Uterus (tissue), 4 donors: ENCODE data around the gene STX10. TPM values are rescaled to one million over a fixed set of nuclear protein-coding genes. Genes with fewer than 3 reads are reported as not detected.

ENCODE experiments used
- DNase-seq, 2 donors: peaks; one replicate each; pipeline ENCODE4 v3.0.0-alpha.2; 2019 to 2020
- H3K27ac ChIP-seq, 2 donors: fragments of 200-600 bp; sonication (generic); 1 replicate in 1 of 2; 2 replicates in 1 of 2; pipeline ENCODE4 v1.5.1; 2016 to 2018
- H3K27me3 ChIP-seq, 2 donors: fragments of 200-600 bp; sonication (generic); one replicate each; pipeline ENCODE4 v1.5.1; 2018 to 2019; ENCODE audit warnings: control low read depth in 1 of 2
- H3K36me3 ChIP-seq, 2 donors: fragments of 200-600 bp; sonication (generic); one replicate each; pipeline ENCODE4 v1.5.1; 2019; ENCODE audit warnings: control low read depth in 1 of 2
- H3K4me1 ChIP-seq, 2 donors: fragments of 200-600 bp; sonication (generic); one replicate each; pipeline ENCODE4 v1.5.1; 2018 to 2019; ENCODE audit warnings: control low read depth in 1 of 2
- H3K4me3 ChIP-seq, 2 donors: fragments of 200-600 bp; sonication (generic); 1 replicate in 1 of 2; 2 replicates in 1 of 2; pipeline ENCODE4 v1.5.1; 2018 to 2019; ENCODE audit warnings: mild to moderate bottlenecking in 1 of 2
- H3K9me3 ChIP-seq, 2 donors: fragments of 200-600 bp; sonication (generic); one replicate each; pipeline ENCODE4 v1.5.1; 2019; ENCODE audit warnings: control low read depth in 1 of 2
- CTCF ChIP-seq, 4 experiments: fragments of 200-600 bp in 2 of 4; fragments of 450-650 bp in 2 of 4; sonication (generic) in 2 of 4; IDR thresholded peaks; one replicate each; pipeline ENCODE4 v1.5.1; 2016 to 2019; ENCODE audit warnings: antibody characterized with exemption in 4 of 4, mild to moderate bottlenecking in 2 of 4, moderate library complexity in 1 of 4
- POLR2A ChIP-seq, 2 donors: fragments of 450-650 bp; IDR thresholded peaks; one replicate each; pipeline ENCODE4 v1.6.1; 2016; ENCODE audit warnings: antibody characterized with exemption in 2 of 2, mild to moderate bottlenecking in 1 of 2, moderate library complexity in 1 of 2
- intact Hi-C: fragments of 100-400 bp; cut with DNase I; formaldehyde crosslinking; loops from one replicate; pipeline ENCODE4 v1.15.1; 2023; ENCODE audit warnings: low total_unique reads
- total RNA-seq, 4 donors: library from RNA; depleted of rRNA in 3 of 4; stranded (reverse); fragments of >200 nt in 3 of 4; gene quantifications; one replicate each; pipeline versions ENCODE4 v1.1.0 to v1.2.4, GENCODE V29; 2014 to 2023
- donor health status: DM: yes; HTN: yes; CAD: no.

The STX10 gene
- total RNA-seq, 4 donors from 2014 or later = 42.2 to 72.1 (median 44.8) TPM

- peak within 1 kb of the TSS; percentile 30 to 37 for H3K4me3 ChIP-seq
- peaks cover 0 to 14% of the 10 kb centered on the region in 2 donors for H3K4me1 ChIP-seq
- H3K27ac ChIP-seq = peak within 1 kb of the TSS; percentile 80 to 87
- no peaks in the 10 kb centered on the region for H3K27me3 ChIP-seq
- DNase-seq = peak; percentile 78 to 79
- intact Hi-C loops = no loop called here
- TF ChIP-seq CTCF (IDR thresholded peaks at IDR 0.05) (peak in 1 of 4 experiments; percentile 22), POLR2A (IDR thresholded peaks at IDR 0.05) (peak in 1 of 2 donors; percentile 26)
- no peaks in the 10 kb centered on the region for H3K9me3 ChIP-seq
- H3K36me3 ChIP-seq = no peaks in the 10 kb centered on the region
Measured at GRCh38 chr19:13102666-13103580, 47.3 kb downstream of the STX10 start, which contains the start of gene LYL1. Gene LYL1 (minus strand): TSS chr19:13102858. CDS start chr19:13101171, 1,687 bp downstream.

- TF ChIP-seq CTCF (IDR thresholded peaks at IDR 0.05) (no peak), POLR2A (IDR thresholded peaks at IDR 0.05) (no peak)
- Histone ChIP-seq H3K36me3 (no peaks in the 10 kb centered on the region), H3K27ac (peak overlapping the region; percentile 80 to 87), H3K27me3 (no peaks in the 10 kb centered on the region), H3K4me1 (peaks cover 0 to 14% of the 10 kb centered on the region in 2 donors), H3K9me3 (no peaks in the 10 kb centered on the region), H3K4me3 (peak overlapping the region; percentile 30 to 37)
- no peak for DNase-seq
- intact Hi-C loops = no loop called here
Measured at GRCh38 chr19:13102416-13102665, 47.8 kb downstream of the STX10 start.

GRCh38 chr19:13101590-13102415, 48.4 kb downstream of the STX10 start:
- Histone ChIP-seq H3K27me3 (no peaks in the 10 kb centered on the region), H3K9me3 (no peaks in the 10 kb centered on the region), H3K4me1 (peaks cover 0 to 14% of the 10 kb centered on the region in 2 donors), H3K27ac (peak overlapping the region; percentile 80 to 87), H3K4me3 (peak overlapping the region; percentile 30 to 37), H3K36me3 (no peaks in the 10 kb centered on the region)
- peak in 1 of 2 donors; percentile 24 for DNase-seq
- TF ChIP-seq POLR2A (IDR thresholded peaks at IDR 0.05) (no peak), CTCF (IDR thresholded peaks at IDR 0.05) (no peak)
- intact Hi-C loops = no loop called here

- Histone ChIP-seq H3K4me3 (no peak overlapping the region), H3K27me3 (no peaks in the 10 kb centered on the region)
Measured at GRCh38 chr19:13100841-13101589, 49.2 kb downstream of the STX10 start.

More at GRCh38 chr19:13100841-13101589, 49.2 kb downstream of the STX10 start:
- peak in 1 of 2 donors; percentile 43 for DNase-seq
- Histone ChIP-seq H3K4me1 (peaks cover 0 to 20% of the 10 kb centered on the region in 2 donors), H3K27ac (peak overlapping the region; percentile 80 to 87), H3K9me3 (no peaks in the 10 kb centered on the region), H3K36me3 (no peaks in the 10 kb centered on the region)
- TF ChIP-seq POLR2A (IDR thresholded peaks at IDR 0.05) = no peak
- peak in 1 of 4 experiments; percentile 14 for TF ChIP-seq CTCF (IDR thresholded peaks at IDR 0.05)
- intact Hi-C loops = no loop called here
